ENCODE data around the gene MCCD1. TPM values are rescaled to one million over a fixed set of nuclear protein-coding genes. Genes with fewer than 3 reads are reported as not detected.

Gene MCCD1
- total RNA-seq, 3 donors from 2014 or later: not detected

DNA sequence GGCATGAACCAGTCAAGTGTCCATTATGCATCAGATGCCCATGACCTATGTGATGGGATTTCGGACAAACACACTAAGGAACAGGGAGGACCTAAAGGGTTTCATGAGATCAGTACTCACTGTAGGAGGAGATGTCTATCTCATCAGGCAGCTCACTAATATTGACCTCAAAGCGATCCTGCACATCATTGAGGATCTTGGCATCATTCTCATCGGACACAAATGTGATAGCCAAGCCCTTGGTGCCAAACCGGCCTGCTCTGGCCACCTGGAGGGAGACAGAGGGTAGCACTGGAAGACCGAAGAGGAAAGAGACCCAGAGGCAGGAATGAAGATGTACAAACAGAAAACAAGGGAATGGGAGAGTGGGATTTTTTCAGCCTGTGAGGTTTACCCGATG, 1.9 kb downstream of the MCCD1 start:
- peaks cover 14% of the 10 kb centered on the region for H3K4me1 Mint-ChIP-seq (ENCODE audit: low read depth)
- peaks cover 42% of the 10 kb centered on the region for H3K36me3 Mint-ChIP-seq (ENCODE audit: insufficient read depth)
- ATAC-seq (no peak), DNase-seq (no peak)
- H3K9me3 Mint-ChIP-seq: no peaks in the 10 kb centered on the region
- no peaks in the 10 kb centered on the region for H3K27me3 Mint-ChIP-seq (ENCODE audit: low read depth)
- H3K4me3 Mint-ChIP-seq: no peak overlapping the region

- peaks cover 47% of the 10 kb centered on the region for H3K36me3 Mint-ChIP-seq (ENCODE audit: insufficient read depth)
- no peak for DNase-seq
These were observed 2.4 kb downstream of the MCCD1 start for GRCh38 chr6:31531162-31531561.

GRCh38 chr6:31531771-31532643, 3.2 kb downstream of the MCCD1 start:
- peaks cover 24% of the 10 kb centered on the region for H3K4me1 Mint-ChIP-seq (ENCODE audit: low read depth)
- no peaks in the 10 kb centered on the region for H3K27me3 Mint-ChIP-seq (ENCODE audit: low read depth)
- H3K4me3 Mint-ChIP-seq: no peak overlapping the region
- ATAC-seq (no peak), DNase-seq (no peak)
- H3K9me3 Mint-ChIP-seq: no peaks in the 10 kb centered on the region
- peaks cover 52% of the 10 kb centered on the region for H3K36me3 Mint-ChIP-seq (ENCODE audit: insufficient read depth)

More at GRCh38 chr6:31531162-31531561, 2.4 kb downstream of the MCCD1 start:
- no peaks in the 10 kb centered on the region for H3K9me3 Mint-ChIP-seq
- H3K4me1 Mint-ChIP-seq (ENCODE audit: low read depth): peaks cover 19% of the 10 kb centered on the region
- no peak for ATAC-seq
- no peak overlapping the region for H3K4me3 Mint-ChIP-seq
- no peaks in the 10 kb centered on the region for H3K27me3 Mint-ChIP-seq (ENCODE audit: low read depth)

GRCh38 chr6:31532644-31533454, 4.1 kb downstream of the MCCD1 start:
- Mint-ChIP-seq H3K27me3 (ENCODE audit: low read depth) (no peaks in the 10 kb centered on the region), H3K4me1 (ENCODE audit: low read depth) (peaks cover 29% of the 10 kb centered on the region), H3K9me3 (no peaks in the 10 kb centered on the region), H3K4me3 (no peak overlapping the region), H3K36me3 (ENCODE audit: insufficient read depth) (peaks cover 57% of the 10 kb centered on the region)
- ATAC-seq: no peak
- DNase-seq: no peak

DNA sequence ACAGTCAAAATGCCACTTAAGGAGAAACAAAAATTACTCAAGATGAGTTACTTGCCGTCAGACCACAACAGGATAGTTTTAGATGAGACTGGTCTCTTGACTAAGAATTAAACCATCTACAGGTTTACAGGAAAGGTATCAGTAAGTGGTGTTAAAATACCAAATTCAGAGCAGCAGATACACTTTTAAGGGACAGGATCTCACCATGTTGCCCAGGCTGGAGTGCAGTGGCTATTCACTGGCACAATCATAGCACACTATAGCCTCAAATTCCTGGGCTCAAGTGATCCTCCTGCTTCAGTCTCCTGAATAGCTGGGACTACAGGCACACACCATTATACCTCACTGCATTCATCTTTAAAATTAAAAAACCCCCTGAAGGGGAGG, 4.7 kb downstream of the MCCD1 start:
- ATAC-seq (no peak), DNase-seq (no peak)
- no peaks in the 10 kb centered on the region for H3K27me3 Mint-ChIP-seq (ENCODE audit: low read depth)
- peaks cover 59% of the 10 kb centered on the region for H3K36me3 Mint-ChIP-seq (ENCODE audit: insufficient read depth)
- peaks cover 33% of the 10 kb centered on the region for H3K4me1 Mint-ChIP-seq (ENCODE audit: low read depth)
- no peaks in the 10 kb centered on the region for H3K9me3 Mint-ChIP-seq
- no peak overlapping the region for H3K4me3 Mint-ChIP-seq

DNA sequence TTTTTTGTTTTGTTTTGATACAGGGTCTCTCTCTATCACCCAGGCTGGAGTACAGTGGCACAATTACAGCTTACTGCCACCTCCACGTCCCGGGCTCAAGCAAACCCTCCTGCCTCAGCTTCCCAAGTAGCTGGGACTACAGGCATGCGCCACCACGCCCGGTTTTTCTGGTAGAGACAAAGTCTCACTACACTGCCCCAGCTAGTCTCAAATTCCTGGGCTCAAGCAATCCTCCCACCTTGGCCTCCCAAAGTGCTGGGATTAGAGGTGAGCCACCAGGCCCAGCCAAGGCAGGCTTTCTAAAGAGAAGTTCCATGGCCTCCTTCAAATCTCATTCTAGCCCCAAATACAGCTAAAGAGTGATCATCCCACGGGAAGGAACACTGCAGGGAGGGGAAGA, 5.2 kb downstream of the MCCD1 start:
- Mint-ChIP-seq H3K27me3 (ENCODE audit: low read depth) (no peaks in the 10 kb centered on the region), H3K4me1 (ENCODE audit: low read depth) (peaks cover 38% of the 10 kb centered on the region), H3K4me3 (no peak overlapping the region), H3K36me3 (ENCODE audit: insufficient read depth) (peaks cover 65% of the 10 kb centered on the region), H3K9me3 (no peaks in the 10 kb centered on the region)
- DNase-seq: no peak
- no peak for ATAC-seq

DNA sequence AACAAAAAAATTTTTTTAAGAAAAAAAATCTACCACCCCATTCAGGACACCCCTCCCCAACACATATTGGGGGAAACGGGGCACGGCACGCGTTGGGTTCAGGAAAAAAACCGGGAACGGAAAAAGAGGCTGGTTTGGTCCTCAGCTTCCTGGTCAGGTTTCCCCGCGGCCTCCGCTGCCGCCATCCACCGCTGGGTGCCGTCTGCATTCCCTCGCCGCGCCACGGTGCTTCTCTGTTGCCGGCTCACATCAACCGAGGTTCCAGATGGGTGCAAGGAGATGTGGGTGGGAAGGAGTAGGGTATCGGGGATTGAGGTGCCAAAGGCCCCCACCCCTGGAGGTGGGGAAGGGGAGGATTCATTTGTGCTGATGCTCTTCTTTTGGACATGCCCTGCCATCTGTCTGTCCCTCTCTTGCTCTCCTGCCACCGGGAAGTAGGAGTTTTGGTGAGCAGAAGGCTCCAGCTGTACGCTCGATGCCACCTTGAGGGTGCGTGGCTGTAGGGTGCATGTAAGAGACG, 5.8 kb downstream of the MCCD1 start:
- peaks cover 44% of the 10 kb centered on the region for H3K4me1 Mint-ChIP-seq (ENCODE audit: low read depth)
- H3K27me3 Mint-ChIP-seq (ENCODE audit: low read depth): no peaks in the 10 kb centered on the region
- no peak for ATAC-seq
- no peak overlapping the region for H3K4me3 Mint-ChIP-seq
- no peak for DNase-seq
- peaks cover 68% of the 10 kb centered on the region for H3K36me3 Mint-ChIP-seq (ENCODE audit: insufficient read depth)
- H3K9me3 Mint-ChIP-seq: no peaks in the 10 kb centered on the region

DNA sequence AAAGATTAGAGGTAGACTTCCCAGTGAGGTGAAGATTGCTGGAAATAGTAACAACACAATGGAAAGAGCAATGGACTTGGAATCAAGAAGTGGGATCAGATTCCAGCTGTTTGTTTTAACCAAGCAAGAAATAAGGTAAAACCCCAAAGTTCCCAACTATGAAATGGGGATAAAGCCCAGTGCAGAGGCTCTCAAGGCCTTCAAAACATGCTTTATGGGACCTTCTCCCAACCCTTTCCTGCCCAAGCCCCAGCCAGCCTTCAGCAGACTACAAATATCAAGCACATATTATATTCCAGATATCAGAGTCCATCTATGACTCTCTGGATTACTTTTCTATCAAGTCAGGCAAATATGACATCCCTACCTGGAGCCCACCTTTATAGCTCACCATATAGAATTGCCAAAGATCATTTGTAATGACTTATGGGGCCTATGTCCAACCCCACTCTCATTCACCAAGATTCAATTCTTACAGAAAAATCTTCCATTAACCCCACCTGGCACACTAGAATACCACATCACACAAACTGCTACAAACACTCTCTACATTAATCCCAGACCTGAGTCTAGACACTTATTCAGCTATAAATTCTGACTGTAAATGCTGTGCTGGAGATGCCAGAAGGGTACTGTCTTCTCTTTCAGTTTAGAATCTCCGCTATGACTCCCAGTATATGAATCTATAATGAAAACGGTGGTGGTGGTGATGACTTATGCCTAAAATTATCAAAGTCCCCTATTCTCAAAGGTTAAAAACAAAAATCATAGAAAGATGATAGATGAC, 7.0 kb downstream of the MCCD1 start:
- peaks cover 68% of the 10 kb centered on the region for H3K36me3 Mint-ChIP-seq (ENCODE audit: insufficient read depth)
- no peaks in the 10 kb centered on the region for H3K9me3 Mint-ChIP-seq
- H3K27me3 Mint-ChIP-seq (ENCODE audit: low read depth): no peaks in the 10 kb centered on the region
- H3K4me3 Mint-ChIP-seq: no peak overlapping the region
- ATAC-seq: peak; percentile 33 to 42
- H3K4me1 Mint-ChIP-seq (ENCODE audit: low read depth): peaks cover 52% of the 10 kb centered on the region
- DNase-seq: no peak

- no peaks in the 10 kb centered on the region for H3K9me3 Mint-ChIP-seq
- no peak for ATAC-seq
- H3K27me3 Mint-ChIP-seq (ENCODE audit: low read depth): no peaks in the 10 kb centered on the region
- DNase-seq: no peak
- H3K4me1 Mint-ChIP-seq (ENCODE audit: low read depth): peaks cover 51% of the 10 kb centered on the region
- peak overlapping the region; percentile 96 for H3K4me3 Mint-ChIP-seq
- H3K36me3 Mint-ChIP-seq (ENCODE audit: insufficient read depth): peaks cover 58% of the 10 kb centered on the region
These were observed 10.1 kb downstream of the MCCD1 start for GRCh38 chr6:31538805-31539400.

DNA sequence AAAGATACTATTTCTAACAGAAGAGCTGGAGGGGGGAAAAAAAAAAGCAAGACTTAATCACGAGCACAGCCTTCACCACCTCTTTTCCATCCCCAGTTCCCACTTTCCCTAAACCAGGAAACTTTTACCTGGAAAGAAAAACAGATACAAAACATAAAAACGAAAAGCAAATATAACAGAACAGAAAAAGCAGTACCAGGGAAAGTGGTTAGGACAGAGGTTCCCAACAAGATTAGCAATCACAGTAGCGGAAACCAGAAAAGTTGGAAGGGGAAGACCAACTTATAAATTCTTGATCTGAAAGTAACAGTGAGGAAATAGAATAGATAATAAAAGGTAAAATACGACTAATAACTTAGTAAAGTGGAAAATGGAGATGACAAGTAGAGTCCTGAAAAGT, 11.9 kb downstream of the MCCD1 start:
- ATAC-seq (no peak), DNase-seq (no peak)
- Mint-ChIP-seq H3K4me1 (ENCODE audit: low read depth) (peaks cover 51% of the 10 kb centered on the region), H3K27me3 (ENCODE audit: low read depth) (no peaks in the 10 kb centered on the region), H3K9me3 (no peaks in the 10 kb centered on the region), H3K4me3 (peak overlapping the region; percentile 96), H3K36me3 (ENCODE audit: insufficient read depth) (peaks cover 46% of the 10 kb centered on the region)

GRCh38 chr6:31541059-31541657, 12.4 kb downstream of the MCCD1 start:
- peaks cover 48% of the 10 kb centered on the region for H3K4me1 Mint-ChIP-seq (ENCODE audit: low read depth)
- peaks cover 41% of the 10 kb centered on the region for H3K36me3 Mint-ChIP-seq (ENCODE audit: insufficient read depth)
- ATAC-seq (peak; percentile 12), DNase-seq (peak; percentile 51)
- H3K27me3 Mint-ChIP-seq (ENCODE audit: low read depth): no peaks in the 10 kb centered on the region
- no peaks in the 10 kb centered on the region for H3K9me3 Mint-ChIP-seq
- peak overlapping the region; percentile 96 for H3K4me3 Mint-ChIP-seq

DNA sequence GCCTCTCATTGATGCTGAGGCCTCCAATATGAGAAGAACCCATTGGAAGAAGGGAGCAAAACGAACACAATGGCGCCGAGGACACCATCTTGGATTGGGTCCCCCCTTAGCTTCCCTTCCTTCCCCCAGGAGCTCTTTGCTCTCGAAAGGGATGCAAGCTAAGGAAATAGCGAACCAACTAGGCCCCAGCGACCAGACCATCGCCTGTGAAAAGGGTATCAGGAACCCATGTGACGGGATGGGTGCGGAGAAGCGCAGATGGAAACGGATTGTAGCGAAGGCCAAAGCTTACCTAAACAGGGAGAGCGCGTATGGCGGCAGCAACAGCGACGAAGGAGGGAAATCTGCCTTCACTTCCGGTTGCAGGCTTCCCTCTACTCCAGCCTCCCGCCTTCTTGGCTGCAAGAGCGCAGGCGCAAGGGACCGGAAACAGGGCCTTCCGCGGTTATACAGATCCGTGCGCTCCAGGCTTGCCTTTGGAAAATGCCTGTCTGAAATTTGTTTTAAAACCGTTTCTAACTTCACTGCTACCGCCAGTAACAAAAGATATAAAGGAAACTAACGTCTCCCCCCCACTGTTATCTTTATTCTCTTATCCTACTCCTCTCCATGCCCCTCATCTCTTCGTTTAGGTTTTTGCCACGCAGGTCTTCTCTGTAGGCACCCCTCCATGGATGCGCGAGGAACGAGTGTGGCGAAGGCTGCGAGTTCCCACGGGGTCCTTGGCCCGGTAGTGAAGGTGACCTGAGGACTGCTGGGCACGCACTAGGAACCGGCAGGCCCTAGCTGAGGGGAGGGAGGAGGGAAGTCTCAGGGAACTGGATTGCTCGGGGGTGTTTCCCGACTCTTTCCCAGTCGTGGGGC, 13.1 kb downstream of the MCCD1 start, which contains the start of gene DDX39B:
DDX39B (minus strand) TSS at position 346 of the 864 bp plus-strand sequence. CDS start 1,471 bp downstream, outside the sequence.
- ATAC-seq (peak; percentile 82 to 84), DNase-seq (peak; percentile 89)
- peaks cover 36% of the 10 kb centered on the region for H3K36me3 Mint-ChIP-seq (ENCODE audit: insufficient read depth)
- H3K4me1 Mint-ChIP-seq (ENCODE audit: low read depth): peaks cover 47% of the 10 kb centered on the region
- no peaks in the 10 kb centered on the region for H3K27me3 Mint-ChIP-seq (ENCODE audit: low read depth)
- H3K9me3 Mint-ChIP-seq: no peaks in the 10 kb centered on the region
- peak within 1 kb of the TSS; percentile 96 for H3K4me3 Mint-ChIP-seq

All from activated T-cell treated with anti-CD3 and anti-CD28 coated beads, Interleukin-2, amount 50 U/mL, for 4 hours (primary cell).